ENCODE results near the gene ITGA3.
A peak's percentile ranks its signal among the peaks of the same experiment; 100 is the strongest.
"Not testable (repeated sequence)": the region's sequence is repeated elsewhere in the genome, so short reads cannot be mapped to it uniquely, and the experiment has no call there.

Gene ITGA3

DNA sequence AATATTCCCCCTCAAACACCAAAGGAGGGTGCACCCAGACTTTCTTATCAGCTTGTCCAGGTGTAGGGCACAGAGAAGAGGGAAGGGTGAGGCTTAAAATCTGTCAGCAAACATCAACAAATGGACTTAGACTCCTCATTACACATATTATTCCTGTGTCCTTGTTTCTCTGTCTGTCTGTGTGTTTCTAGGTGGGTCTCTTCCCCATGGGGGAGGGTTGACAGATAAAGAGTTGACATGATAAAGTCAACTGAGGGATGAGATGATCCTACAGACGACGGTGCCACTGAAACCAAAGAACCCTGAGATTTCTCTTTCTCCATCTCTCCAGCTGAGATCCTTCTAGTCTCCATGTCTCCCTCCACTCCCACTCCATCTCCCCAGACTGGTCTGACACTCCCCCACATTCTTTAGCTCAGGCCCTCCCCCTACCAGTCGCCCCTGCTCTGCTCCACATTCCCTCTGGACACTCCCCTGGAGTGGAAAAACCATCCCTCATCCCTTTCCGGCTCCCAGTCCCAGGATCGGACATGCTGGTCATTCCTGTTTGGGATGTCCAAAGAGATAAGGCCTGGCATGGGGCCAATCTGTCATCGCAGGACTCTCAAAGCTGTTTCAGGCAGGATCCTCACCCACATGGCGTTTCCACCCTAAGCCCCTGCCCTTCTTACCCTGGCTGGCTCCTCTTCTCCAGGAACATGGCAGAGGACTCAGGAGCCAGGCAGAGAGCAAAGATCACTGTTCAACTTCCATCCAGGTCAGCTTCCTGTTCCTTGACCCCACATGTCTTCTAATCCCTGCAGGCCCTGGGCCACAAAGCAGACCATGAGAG lies 2.9 kb upstream of the ITGA3 start:
- no peak for DNase-seq (ENCODE audit: low read depth)

- peak; percentile 46 for DNase-seq (ENCODE audit: low read depth)
These were observed 2.3 kb upstream of the ITGA3 start for GRCh38 chr17:50053654-50053960.

GRCh38 chr17:50055055-50055425 lies 870 bp upstream of the ITGA3 start:
- no peak for DNase-seq (ENCODE audit: low read depth)

DNA sequence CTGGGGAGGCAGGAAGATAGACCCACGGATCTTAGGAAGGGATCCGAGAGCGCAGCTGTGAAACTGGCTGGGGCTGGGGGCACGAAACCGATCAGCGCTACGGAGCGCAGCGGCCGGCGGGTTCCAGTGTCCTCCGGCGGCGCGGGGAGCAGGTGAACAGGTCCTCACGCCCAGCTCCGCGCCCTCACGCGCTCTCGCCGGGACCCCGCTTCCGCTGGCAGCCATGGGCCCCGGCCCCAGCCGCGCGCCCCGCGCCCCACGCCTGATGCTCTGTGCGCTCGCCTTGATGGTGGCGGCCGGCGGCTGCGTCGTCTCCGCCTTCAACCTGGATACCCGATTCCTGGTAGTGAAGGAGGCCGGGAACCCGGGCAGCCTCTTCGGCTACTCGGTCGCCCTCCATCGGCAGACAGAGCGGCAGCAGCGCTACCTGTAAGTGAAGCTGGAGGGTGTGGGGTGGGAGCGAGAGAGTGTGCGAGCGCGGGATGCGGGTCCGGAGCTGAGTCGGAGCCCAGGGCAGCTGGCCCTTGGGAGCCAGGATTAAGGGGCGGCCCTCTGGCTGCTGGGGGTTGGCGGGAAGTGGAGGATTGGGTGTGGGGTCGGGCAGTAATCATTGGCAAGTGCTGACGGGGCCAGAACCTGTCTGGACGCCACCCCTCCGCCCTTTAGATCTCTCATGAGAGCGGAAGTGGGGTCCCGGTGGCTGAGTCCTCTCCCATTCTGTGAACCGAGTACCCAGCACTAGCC lies 479 bp downstream of the ITGA3 start:
- peak; percentile 80 for DNase-seq (ENCODE audit: low read depth)

DNA sequence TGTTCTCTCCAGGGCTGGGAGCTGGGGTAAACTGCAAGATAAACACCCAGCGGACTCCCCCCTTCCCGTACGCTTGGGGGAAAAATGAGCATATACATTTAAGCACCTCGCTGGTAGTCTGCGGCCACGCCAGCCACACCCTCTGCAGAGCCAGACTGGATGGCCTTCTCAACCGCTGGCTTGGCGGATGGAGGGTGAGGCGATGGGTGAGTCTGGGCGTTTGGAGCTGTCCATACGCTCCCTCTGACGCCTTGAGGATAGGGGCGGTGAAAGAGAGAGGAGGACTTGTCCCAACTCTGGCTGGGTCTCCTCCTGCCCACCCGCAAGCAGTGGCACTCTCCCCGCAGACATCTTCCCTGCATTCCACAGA lies 1.0 kb downstream of the ITGA3 start:
- peak; percentile 78 for DNase-seq (ENCODE audit: low read depth)

GRCh38 chr17:50057521-50057991 lies 1.6 kb downstream of the ITGA3 start:
- DNase-seq (ENCODE audit: low read depth), result no peak

DNA sequence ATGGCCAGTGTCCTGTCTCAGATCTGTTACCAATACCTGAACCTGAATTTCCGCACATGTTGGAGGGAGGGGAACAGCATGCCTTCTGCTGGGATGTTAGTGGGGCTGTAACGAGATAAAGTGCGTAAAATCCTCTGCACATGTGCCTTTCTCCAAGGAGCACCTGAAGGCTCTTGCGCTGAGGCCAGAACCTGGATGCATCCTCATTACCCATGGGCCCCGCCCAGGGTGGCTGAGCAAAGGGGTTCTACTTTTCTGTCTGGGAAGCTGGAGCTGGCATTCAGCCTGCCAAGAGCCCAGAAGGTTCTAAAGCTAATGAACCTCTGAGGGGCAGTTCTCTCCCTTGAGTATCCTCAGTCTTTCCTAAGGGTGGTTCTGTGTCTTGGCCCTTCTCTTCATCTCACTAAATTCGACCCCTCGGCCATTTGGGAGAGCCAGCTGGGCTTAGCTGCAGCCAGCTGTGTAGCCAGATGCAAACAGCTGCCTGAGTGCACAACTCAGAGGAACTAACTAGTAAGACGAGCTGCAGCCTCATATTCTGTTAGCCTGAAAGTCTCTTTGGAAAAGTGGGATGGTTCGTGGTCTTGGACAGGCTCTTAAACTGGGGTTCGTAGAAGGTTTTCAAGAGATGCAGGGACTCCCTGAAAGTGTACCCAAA lies 2.5 kb downstream of the ITGA3 start:
- no peak for DNase-seq (ENCODE audit: low read depth)

- no peak for DNase-seq (ENCODE audit: low read depth)
These were observed 3.3 kb downstream of the ITGA3 start for GRCh38 chr17:50059256-50059655.

DNA sequence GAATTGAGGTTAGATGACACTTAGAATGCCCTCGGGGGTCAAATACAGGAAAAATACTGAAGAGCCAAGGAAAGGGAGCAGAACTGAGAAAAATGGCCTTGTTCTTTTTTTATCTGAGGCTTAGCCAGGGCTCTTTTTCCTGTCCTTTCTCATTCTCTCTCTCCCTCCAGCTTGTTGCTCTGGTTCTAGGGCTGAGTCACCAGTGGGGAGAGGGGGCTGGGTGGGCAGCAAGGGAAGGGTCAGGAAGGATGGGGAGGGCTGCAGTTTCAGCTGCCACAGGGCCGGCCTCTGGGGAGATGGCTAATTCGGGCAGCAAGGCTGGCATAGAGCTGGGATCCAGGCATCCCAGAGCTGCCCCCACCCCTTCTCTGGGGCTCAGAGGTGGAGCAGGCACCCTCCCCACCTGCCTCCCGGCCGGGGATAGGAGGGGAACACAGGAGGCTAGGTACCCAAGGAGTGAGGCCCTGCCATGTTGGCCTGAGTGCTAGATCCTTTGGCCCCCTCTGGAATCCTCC lies 3.9 kb downstream of the ITGA3 start:
- peak; percentile 68 for DNase-seq (ENCODE audit: low read depth)

DNA sequence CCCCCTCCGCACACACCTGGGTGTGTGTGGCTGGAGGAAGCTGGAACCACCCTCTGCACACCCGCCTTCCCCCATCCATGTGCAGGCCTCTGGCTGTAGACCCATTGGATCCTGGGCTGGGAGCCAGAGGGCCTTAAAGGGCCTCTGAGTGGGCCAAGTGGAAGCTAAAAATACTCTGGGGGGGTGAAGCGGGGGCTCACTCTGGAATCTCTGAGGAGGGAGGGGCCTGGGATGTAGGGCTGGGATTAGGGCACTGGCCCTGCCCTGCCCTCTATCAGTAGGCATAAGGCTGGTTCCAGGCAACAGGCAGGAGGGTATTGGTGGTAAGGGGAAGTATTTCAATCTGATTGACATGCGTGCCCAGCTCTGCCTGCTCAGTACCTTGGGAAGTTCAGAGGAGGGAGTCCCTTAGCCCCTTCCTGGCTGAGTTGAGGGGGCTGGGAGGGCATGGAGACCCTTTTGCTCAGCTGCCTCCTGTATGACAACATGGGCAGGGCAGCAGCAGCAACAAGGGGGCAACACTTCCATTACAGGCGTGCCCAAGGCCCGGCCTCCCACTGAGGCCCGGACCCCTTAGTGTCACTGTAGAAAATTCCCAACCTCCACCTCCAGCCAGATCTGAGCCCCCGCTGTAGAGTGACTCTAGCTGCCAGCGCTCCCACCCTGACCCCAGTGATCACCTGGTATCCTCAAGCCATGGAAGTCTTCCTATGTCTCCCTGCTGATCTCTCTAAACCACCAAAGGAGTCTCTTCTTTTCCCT lies 5.2 kb downstream of the ITGA3 start:
- peak; percentile 64 for DNase-seq (ENCODE audit: low read depth)

- DNase-seq (ENCODE audit: low read depth), result not testable (repeated sequence)
These were observed 5.8 kb downstream of the ITGA3 start for GRCh38 chr17:50061713-50062045.

GRCh38 chr17:50062293-50063243 lies 6.7 kb downstream of the ITGA3 start:
- DNase-seq (ENCODE audit: low read depth), result peak; percentile 73

DNA sequence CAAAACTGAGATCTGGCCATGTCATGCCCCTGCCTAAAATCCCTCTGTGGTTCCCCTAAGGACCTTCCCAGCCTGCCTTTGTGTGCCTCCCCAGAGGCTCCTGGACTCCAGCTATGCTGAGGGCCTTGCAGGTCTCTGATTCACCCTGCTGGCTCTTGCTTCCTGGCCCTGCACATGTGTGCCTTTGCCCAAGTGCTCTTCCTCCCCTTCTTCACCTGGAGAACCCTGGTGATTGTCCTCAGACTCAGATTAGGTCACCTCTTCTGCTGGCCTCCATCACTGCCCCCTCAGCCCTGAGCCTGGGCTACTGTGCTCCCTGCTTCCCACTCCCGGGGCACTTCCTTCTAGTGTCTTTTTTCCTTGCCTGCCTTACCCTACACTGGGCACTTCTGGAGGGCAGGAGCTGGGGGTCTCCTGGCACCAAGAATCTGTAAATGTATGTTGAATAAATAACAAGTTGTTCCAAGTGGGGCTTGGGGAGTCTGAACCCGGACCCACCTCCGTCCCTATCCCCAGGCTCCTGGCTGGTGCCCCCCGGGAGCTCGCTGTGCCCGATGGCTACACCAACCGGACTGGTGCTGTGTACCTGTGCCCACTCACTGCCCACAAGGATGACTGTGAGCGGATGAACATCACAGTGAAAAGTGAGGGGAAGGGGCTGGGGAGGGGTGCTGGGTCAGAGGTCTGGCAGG lies 7.8 kb downstream of the ITGA3 start:
- DNase-seq (ENCODE audit: low read depth), result peak; percentile 57

DNA sequence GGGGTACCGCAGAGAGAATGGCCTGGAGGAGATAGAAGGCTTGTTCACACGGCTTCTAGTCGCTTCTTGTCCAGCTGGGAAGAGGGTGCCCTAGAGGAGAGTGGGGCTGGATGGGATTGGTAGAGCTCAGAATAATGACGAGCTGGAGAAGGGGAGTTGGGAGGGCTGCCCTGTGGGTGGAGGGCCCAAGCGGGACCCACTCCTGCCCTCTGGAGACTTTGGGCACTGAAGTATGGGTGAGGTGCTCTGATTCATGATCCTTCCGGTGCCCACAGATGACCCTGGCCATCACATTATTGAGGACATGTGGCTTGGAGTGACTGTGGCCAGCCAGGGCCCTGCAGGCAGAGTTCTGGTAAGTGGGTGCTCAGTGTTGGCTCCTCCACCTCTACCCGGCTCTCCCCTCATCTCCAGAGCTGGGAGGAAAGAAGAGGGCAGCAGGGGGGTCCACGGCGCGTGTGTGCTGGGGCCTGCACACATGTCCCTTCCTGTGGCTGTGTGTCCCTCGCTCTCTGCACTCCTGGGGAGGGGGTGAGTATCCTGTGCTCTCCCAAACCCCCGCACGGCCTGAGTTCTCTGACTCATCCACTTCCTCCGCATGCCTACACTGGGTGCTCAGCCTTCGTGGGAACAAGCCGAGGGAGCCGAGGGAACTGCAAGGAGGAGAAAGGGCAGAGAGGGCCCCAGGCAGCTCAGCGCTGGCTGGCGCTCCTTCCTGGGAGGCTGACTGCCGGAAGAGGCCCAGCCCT lies 8.5 kb downstream of the ITGA3 start:
- DNase-seq (ENCODE audit: low read depth), result peak; percentile 97

DNA sequence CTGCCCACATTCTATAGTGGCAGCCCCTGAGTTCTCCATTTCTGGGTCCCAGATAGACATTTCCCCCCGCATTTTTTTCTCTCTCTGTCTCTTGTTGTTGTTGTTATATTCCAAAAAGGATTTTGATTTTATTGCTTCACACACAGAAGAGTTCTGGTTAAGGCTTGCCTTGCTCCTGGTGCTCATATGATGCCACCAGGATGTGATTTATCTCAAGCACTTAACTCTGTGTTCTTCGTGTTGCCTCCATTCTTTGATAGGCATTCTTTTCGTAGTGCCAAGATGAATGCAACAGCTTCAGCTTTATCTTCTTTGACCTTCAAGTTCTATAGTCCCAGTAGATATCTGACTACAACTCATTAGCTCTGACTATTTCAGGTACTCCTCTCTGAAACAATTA lies 9.1 kb downstream of the ITGA3 start:
- DNase-seq (ENCODE audit: low read depth), result peak; percentile 34

DNA sequence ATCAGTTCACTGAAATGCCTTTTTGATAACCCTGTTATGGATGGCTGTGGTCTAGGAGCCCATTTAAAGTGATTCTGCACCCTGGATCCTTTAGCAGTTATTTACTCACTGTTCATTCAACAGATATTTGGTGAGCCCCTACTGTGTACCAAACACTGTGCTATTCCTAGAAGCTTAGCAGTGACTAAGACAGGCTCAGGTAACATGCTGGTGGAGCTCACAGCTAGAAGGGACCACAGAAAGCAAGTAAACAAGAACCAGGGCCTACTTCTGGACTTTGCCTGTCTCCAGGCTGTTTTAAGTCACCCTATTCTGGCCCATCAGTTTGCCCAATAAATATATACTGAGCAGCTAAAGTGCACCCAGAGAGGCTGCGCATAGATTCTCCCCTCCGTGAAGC lies 11.1 kb downstream of the ITGA3 start:
- DNase-seq (ENCODE audit: low read depth), result peak; percentile 46

GRCh38 chr17:50067996-50068395 lies 12.1 kb downstream of the ITGA3 start:
- DNase-seq (ENCODE audit: low read depth), result no peak

DNA sequence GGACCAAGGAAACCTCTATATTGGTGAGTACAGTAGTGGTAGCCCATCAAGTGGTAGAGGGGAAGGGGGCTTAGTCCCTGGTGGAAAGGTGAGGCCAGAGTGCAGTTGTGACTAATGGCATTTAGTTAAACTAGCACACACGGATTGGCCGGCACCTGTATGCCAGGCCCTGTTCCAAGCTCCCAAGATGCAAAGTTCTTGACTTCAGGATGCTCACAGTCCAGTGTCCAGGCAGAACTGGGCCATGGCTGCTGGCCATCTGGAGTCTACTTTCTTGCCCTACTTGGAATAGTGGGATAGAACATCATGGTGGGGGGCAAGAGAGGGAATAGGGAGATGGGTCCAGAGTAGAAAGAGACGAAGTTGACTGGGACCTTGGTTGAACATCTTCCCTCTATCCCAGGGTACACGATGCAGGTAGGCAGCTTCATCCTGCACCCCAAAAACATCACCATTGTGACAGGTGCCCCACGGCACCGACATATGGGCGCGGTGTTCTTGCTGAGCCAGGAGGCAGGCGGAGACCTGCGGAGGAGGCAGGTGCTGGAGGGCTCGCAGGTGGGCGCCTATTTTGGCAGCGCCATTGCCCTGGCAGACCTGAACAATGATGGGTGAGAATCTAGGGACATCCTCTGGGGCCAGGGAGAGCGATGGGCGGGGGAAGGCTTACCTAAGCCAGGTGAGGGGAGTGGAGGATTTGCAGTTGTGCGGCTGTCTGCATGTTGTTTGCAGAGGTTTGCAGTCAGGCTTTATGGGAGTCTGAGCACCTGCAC lies 15.2 kb downstream of the ITGA3 start:
- DNase-seq (ENCODE audit: low read depth), result no peak

GRCh38 chr17:50071692-50072091 lies 15.8 kb downstream of the ITGA3 start:
- no peak for DNase-seq (ENCODE audit: low read depth)
